Stimulated activated CD4-positive, alpha-beta T cell treated with anti-CD3 and anti-CD28 coated beads, Interleukin-15, amount 100 ng/mL, for 1 hour (primary cell): ENCODE measurements around the gene NRSN2.
"Not testable (repeated sequence)": the region's sequence is repeated elsewhere in the genome, so short reads cannot be mapped to it uniquely, and the experiment has no call there.

Experiments used
- DNase-seq, 2 donors: peaks; one replicate each; pipeline ENCODE4 v3.0.0-alpha.2; 2020; ENCODE audit warnings: low read depth in 1 of 2, low spot score in 1 of 2

NRSN2 gene

GRCh38 chr20:325045-325888 lies 21.6 kb upstream of the NRSN2 start, which contains the start of gene SOX12:
Gene SOX12 (plus strand): TSS chr20:325552. CDS start chr20:325925, 373 bp downstream.
- peak; percentile 90 to 99 for DNase-seq

- DNase-seq, result peak in 1 of 2 donors; percentile 26
Measured at GRCh38 chr20:325889-326644, 20.8 kb upstream of the NRSN2 start.

- peak in 1 of 2 donors; percentile 23 for DNase-seq
Measured at GRCh38 chr20:326645-327185, 20.2 kb upstream of the NRSN2 start.

- peak; percentile 38 to 52 for DNase-seq
Measured at GRCh38 chr20:327186-328026, 19.5 kb upstream of the NRSN2 start.

- DNase-seq, result no peak
Measured at GRCh38 chr20:328027-328974, 18.6 kb upstream of the NRSN2 start.

- DNase-seq, result no peak
Measured at GRCh38 chr20:328975-329695, 17.8 kb upstream of the NRSN2 start.

GRCh38 chr20:329851-330232 lies 17.1 kb upstream of the NRSN2 start:
- no peak for DNase-seq

- no peak for DNase-seq
Measured at GRCh38 chr20:330233-331149, 16.4 kb upstream of the NRSN2 start.

GRCh38 chr20:334578-334977 lies 12.3 kb upstream of the NRSN2 start:
- DNase-seq, result no peak

GRCh38 chr20:336040-336439 lies 10.9 kb upstream of the NRSN2 start:
- DNase-seq, result not testable (repeated sequence)

- no peak for DNase-seq
Measured at GRCh38 chr20:341682-342081, 5.2 kb upstream of the NRSN2 start.

GRCh38 chr20:343107-343506 lies 3.8 kb upstream of the NRSN2 start:
- DNase-seq, result no peak

GRCh38 chr20:346033-346639 lies 775 bp upstream of the NRSN2 start:
- DNase-seq, result no peak

GRCh38 chr20:347317-347639 lies 367 bp downstream of the NRSN2 start:
- no peak for DNase-seq

- peak in 1 of 2 donors; percentile 33 for DNase-seq
Measured at GRCh38 chr20:347640-348484, 951 bp downstream of the NRSN2 start.

GRCh38 chr20:348972-349841 lies 2.3 kb downstream of the NRSN2 start:
- no peak for DNase-seq
